ENCODE results near the gene SYT2.
"Not testable (repeated sequence)": the region's sequence is repeated elsewhere in the genome, so short reads cannot be mapped to it uniquely, and the experiment has no call there.

DNA sequence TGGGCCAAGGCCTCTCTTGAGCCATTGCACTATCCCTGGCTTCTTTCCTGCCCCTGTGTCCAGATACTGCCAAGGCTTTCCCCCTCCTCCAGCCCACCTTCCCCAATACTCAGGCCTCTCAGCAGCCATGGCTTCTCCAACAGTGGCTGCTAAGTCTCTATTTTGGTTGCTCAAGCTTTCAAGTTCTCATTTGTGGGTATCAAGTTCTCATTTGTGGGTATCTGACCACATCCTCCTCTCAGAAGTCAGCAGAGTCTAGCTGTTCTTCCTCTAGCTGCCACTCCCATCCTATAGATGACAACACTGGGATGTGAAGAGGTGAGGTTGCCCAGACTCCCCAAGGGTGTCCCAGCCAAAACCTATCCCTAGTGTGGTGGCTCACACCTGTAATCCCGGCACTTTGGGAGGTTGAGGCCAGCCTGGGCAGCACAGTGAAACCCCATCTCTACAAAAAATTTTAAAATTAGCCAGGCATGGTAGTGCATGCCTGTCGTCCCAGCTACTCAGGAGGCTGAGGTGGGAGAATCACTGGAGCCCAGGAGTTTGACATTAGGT is 80.9 kb downstream of the SYT2 start:
- not testable (repeated sequence) for TF ChIP-seq EZH2phosphoT487, EZH2 (IDR thresholded peaks at IDR 0.05)
- TF ChIP-seq, protein P1, sequence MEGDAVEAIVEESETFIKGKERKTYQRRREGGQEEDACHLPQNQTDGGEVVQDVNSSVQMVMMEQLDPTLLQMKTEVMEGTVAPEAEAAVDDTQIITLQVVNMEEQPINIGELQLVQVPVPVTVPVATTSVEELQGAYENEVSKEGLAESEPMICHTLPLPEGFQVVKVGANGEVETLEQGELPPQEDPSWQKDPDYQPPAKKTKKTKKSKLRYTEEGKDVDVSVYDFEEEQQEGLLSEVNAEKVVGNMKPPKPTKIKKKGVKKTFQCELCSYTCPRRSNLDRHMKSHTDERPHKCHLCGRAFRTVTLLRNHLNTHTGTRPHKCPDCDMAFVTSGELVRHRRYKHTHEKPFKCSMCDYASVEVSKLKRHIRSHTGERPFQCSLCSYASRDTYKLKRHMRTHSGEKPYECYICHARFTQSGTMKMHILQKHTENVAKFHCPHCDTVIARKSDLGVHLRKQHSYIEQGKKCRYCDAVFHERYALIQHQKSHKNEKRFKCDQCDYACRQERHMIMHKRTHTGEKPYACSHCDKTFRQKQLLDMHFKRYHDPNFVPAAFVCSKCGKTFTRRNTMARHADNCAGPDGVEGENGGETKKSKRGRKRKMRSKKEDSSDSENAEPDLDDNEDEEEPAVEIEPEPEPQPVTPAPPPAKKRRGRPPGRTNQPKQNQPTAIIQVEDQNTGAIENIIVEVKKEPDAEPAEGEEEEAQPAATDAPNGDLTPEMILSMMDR (IDR thresholded peaks at IDR 0.05) = not testable (repeated sequence)
